Sigmoid colon (tissue), 3 donors: ENCODE measurements around the gene THOC6.

Experiments used
- POLR2A ChIP-seq, 2 donors: fragments of 450-650 bp; IDR thresholded peaks; one replicate each; pipeline ENCODE4 v1.6.1; 2016; ENCODE audit warnings: antibody characterized with exemption in 2 of 2, mild to moderate bottlenecking in 2 of 2, moderate library complexity in 2 of 2
- TF ChIP-seq, protein P1 (sequence below), 4 experiments: fragments of 450-650 bp in 3 of 4; fragments of 200-600 bp in 1 of 4; IDR thresholded peaks; one replicate each; pipeline ENCODE4 v1.5.1; 2016 to 2019; ENCODE audit warnings: antibody characterized with exemption in 4 of 4, mild to moderate bottlenecking in 3 of 4, moderate library complexity in 2 of 4

GRCh38 chr16:2983706-2984136, 40.1 kb upstream of the THOC6 start:
- TF ChIP-seq POLR2A (IDR thresholded peaks at IDR 0.05): no peak
- TF ChIP-seq, protein P1, sequence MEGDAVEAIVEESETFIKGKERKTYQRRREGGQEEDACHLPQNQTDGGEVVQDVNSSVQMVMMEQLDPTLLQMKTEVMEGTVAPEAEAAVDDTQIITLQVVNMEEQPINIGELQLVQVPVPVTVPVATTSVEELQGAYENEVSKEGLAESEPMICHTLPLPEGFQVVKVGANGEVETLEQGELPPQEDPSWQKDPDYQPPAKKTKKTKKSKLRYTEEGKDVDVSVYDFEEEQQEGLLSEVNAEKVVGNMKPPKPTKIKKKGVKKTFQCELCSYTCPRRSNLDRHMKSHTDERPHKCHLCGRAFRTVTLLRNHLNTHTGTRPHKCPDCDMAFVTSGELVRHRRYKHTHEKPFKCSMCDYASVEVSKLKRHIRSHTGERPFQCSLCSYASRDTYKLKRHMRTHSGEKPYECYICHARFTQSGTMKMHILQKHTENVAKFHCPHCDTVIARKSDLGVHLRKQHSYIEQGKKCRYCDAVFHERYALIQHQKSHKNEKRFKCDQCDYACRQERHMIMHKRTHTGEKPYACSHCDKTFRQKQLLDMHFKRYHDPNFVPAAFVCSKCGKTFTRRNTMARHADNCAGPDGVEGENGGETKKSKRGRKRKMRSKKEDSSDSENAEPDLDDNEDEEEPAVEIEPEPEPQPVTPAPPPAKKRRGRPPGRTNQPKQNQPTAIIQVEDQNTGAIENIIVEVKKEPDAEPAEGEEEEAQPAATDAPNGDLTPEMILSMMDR (IDR thresholded peaks at IDR 0.05): peak; percentile 38 to 96 (median 72)
